SK-N-SH (cell line): ENCODE data around the gene RPL4. TPM values are rescaled to one million over a fixed set of nuclear protein-coding genes. Genes with fewer than 3 reads are reported as not detected.

Experiments used
- CTCF ChIA-PET: fragments of 300-600, 350-600 bp; formaldehyde crosslinking; extraction: SDS; loops from one replicate; lab custom pipeline; 2021; lab: Yijun Ruan, JAX
- POLR2A ChIA-PET: fragments of 350-600 bp; sonication (Branson Sonifier 250); formaldehyde crosslinking; extraction: SDS; loops from one replicate; lab custom pipeline; 2020; ENCODE audit warnings: antibody characterized with exemption, inconsistent platforms; lab: Yijun Ruan, JAX
- DNase-seq: peaks from one replicate; pipeline ENCODE4 v3.0.0; 2012
- H2AFZ ChIP-seq: fragments of 200-600 bp; sonication (generic); 2 replicates; pipeline ENCODE4 v1.8.1; 2016; ENCODE audit warnings: antibody characterized with exemption, mild to moderate bottlenecking, low read depth
- H3F3A ChIP-seq: fragments of 200-600 bp; sonication (generic); replicated peaks from 2 replicates; pipeline ENCODE3; 2016; ENCODE audit warnings: antibody characterized with exemption, mild to moderate bottlenecking; ENCODE audit not compliant: insufficient read depth
- H3K27ac ChIP-seq, 2 experiments: fragments of 200-500 bp in 1 of 2; fragments of 200-600 bp in 1 of 2; sonication (Bioruptor generic) in 1 of 2; sonication (generic), shearing (Covaris generic) in 1 of 2; 2 replicates each; pipeline versions ENCODE4 v1.5.1 to v1.6.1; 2014 to 2016; ENCODE audit warnings: low read depth in 2 of 2, inconsistent platforms in 1 of 2, low read length in 1 of 2, mild to moderate bottlenecking in 1 of 2, mixed read lengths in 1 of 2
- H3K27me3 ChIP-seq: fragments of 200-600 bp; sonication (generic), shearing (Covaris generic); 2 replicates; pipeline ENCODE4 v1.6.1; 2016; ENCODE audit warnings: mixed run types; ENCODE audit not compliant: insufficient read depth
- H3K36me3 ChIP-seq, 2 experiments: fragments of 200-500 bp in 1 of 2; fragments of 200-600 bp in 1 of 2; sonication (Bioruptor generic) in 1 of 2; sonication (generic) in 1 of 2; replicated peaks in 1 of 2; 2 replicates each; pipeline versions ENCODE3 to v1.5.1; 2014 to 2016; ENCODE audit warnings: low read length in 1 of 2, mild to moderate bottlenecking in 1 of 2; ENCODE audit not compliant: insufficient read depth in 2 of 2, control insufficient read depth in 1 of 2
- H3K4me1 ChIP-seq, 2 experiments: fragments of 200-500 bp in 1 of 2; fragments of 200-600 bp in 1 of 2; sonication (Bioruptor generic) in 1 of 2; sonication (generic), shearing (Covaris generic) in 1 of 2; 2 replicates each; pipeline versions ENCODE4 v1.5.1 to v1.6.1; 2014 to 2016; ENCODE audit warnings: low read depth in 1 of 2, low read length in 1 of 2, mixed run types in 1 of 2; ENCODE audit not compliant: insufficient read depth in 2 of 2, control insufficient read depth in 1 of 2
- H3K4me2 ChIP-seq: fragments of 200-600 bp; sonication (generic), shearing (Covaris generic); 2 replicates; pipeline ENCODE4 v1.6.1; 2017; ENCODE audit warnings: mixed run types
- H3K4me3 ChIP-seq, 2 experiments: fragments of 200-500 bp in 1 of 2; fragments of 200-600 bp in 1 of 2; sonication (Bioruptor generic) in 1 of 2; sonication (generic), shearing (Covaris generic) in 1 of 2; 2 replicates each; pipeline versions ENCODE4 v1.5.1 to v1.8.1; 2014 to 2016; ENCODE audit warnings: low read depth in 2 of 2, inconsistent platforms in 1 of 2, low read length in 1 of 2, mild to moderate bottlenecking in 1 of 2, mixed read lengths in 1 of 2, moderate library complexity in 1 of 2
- H3K79me2 ChIP-seq: fragments of 200-600 bp; sonication (generic); 2 replicates; pipeline ENCODE4 v1.8.1; 2017; ENCODE audit warnings: mild to moderate bottlenecking; ENCODE audit not compliant: insufficient read depth
- H3K9ac ChIP-seq: fragments of 200-600 bp; sonication (generic); 2 replicates; pipeline ENCODE4 v1.6.1; 2017; ENCODE audit warnings: mixed run types
- H3K9me2 ChIP-seq: fragments of 200-600 bp; sonication (generic); 2 replicates; pipeline ENCODE4 v1.6.1; 2017; ENCODE audit warnings: mixed run types
- H3K9me3 ChIP-seq: fragments of 200-600 bp; sonication (generic); 2 replicates; pipeline ENCODE4 v1.6.1; 2017; ENCODE audit warnings: mixed run types, mild to moderate bottlenecking, moderate library complexity
- H4K20me1 ChIP-seq: fragments of 200-600 bp; sonication (generic); 2 replicates; pipeline ENCODE4 v1.6.1; 2017; ENCODE audit warnings: mild to moderate bottlenecking, mixed run types; ENCODE audit not compliant: insufficient read depth
- CHD2 ChIP-seq: fragments of 150-350 bp; IDR thresholded peaks from 2 replicates; pipeline ENCODE4 v1.6.1; 2018; ENCODE audit warnings: low read length; ENCODE audit not compliant: partially characterized antibody
- EZH2phosphoT487 ChIP-seq: fragments of 200-600 bp; sonication (generic); IDR thresholded peaks from 2 replicates; pipeline ENCODE4 v1.6.1; 2017; ENCODE audit warnings: low read depth, mixed run types, mild to moderate bottlenecking, antibody characterized with exemption, moderate library complexity, borderline replicate concordance
- FOXJ3 ChIP-seq: sonication (generic); formaldehyde crosslinking; IDR thresholded peaks from 2 replicates; pipeline ENCODE4 v1.5.1; 2020; ENCODE audit warnings: mild to moderate bottlenecking, missing genetic modification reagents
- GATA2 ChIP-seq: sonication (generic); formaldehyde crosslinking; IDR thresholded peaks from 2 replicates; pipeline ENCODE4 v1.5.0; 2020; ENCODE audit warnings: mild to moderate bottlenecking, missing genetic modification reagents
- MEF2A ChIP-seq: IDR thresholded peaks from 2 replicates; pipeline ENCODE4 v1.4.0; 2012; ENCODE audit warnings: low read depth, borderline replicate concordance
- POLR2AphosphoS5 ChIP-seq: IDR thresholded peaks from 2 replicates; pipeline ENCODE4 v1.6.1; 2012; ENCODE audit warnings: low read depth, low read length
- RAD21 ChIP-seq: IDR thresholded peaks from 2 replicates; pipeline ENCODE4 v1.6.1; 2012; ENCODE audit warnings: mild to moderate bottlenecking, low read length
- RCOR1 ChIP-seq: fragments of 150-350 bp; IDR thresholded peaks from 2 replicates; pipeline ENCODE4 v1.6.1; 2017; ENCODE audit warnings: antibody characterized with exemption, low read length
- SIN3A ChIP-seq: IDR thresholded peaks from 2 replicates; pipeline ENCODE4 v1.6.1; 2012; ENCODE audit warnings: low read depth, mild to moderate bottlenecking, low read length, moderate library complexity, borderline replicate concordance
- TCF12 ChIP-seq: IDR thresholded peaks from 2 replicates; pipeline ENCODE4 v1.4.0; 2012
- YY1 ChIP-seq: IDR thresholded peaks from 2 replicates; pipeline ENCODE4 v1.4.0; 2012; ENCODE audit warnings: low read depth, mild to moderate bottlenecking
- WGBS: methylation state at CpG from one replicate; pipeline ENCODE4 v1.1.6; 2017; ENCODE audit warnings: low lambda C conversion rate; 5-methylcytosine and 5-hydroxymethylcytosine counted together
- polyA plus RNA-seq, 3 experiments: library from polyadenylated mRNA; depleted of rRNA; stranded (reverse); fragments of >200 nt; gene quantifications; 2 replicates each; pipeline ENCODE4 v1.2.3, GENCODE V29; 2012
- TF ChIP-seq, protein P1 (sequence below): IDR thresholded peaks from 2 replicates; pipeline ENCODE4 v1.4.0; 2012; ENCODE audit warnings: low read depth, borderline replicate concordance
- TF ChIP-seq, protein P2 (sequence below): IDR thresholded peaks from 2 replicates; pipeline ENCODE4 v1.4.0; 2012; ENCODE audit warnings: low read depth, borderline replicate concordance
- TF ChIP-seq, protein P3 (sequence below): fragments of 150-350 bp; IDR thresholded peaks from 2 replicates; pipeline ENCODE4 v1.6.1; 2016; ENCODE audit warnings: mild to moderate bottlenecking, low read depth, low read length
- TF ChIP-seq, protein P4 (sequence below): IDR thresholded peaks from 2 replicates; pipeline ENCODE4; 2012
- TF ChIP-seq, protein P5 (sequence below): fragments of 150-350 bp; IDR thresholded peaks from 2 replicates; pipeline ENCODE4 v1.6.1; 2017; ENCODE audit warnings: antibody characterized with exemption, low read length, low read depth, borderline replicate concordance

RPL4 gene
- polyA plus RNA-seq, 1 of the 3 experiments (the other 2 are of a cell fraction), result 3,177 TPM

DNA sequence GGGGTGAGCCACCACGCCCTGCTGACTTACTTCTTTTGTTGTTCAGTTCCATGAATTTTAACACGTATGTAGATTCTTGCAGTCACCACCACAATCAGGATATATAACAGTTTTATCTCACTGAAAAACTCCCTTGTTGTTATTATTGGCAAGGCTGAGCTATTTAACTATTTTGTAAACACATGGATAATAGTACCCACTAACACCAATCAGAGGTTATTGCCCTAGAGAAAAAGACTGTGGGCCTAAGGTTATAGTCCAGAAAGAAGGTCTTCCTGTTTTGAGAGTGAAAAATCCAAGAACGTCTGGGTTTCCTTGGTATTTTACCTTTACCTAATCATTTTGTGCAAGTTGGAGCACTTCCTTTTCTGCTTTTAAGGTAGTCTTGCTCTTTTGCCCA is 9.9 kb upstream of the RPL4 start:
- Histone ChIP-seq H4K20me1 (no peaks in the 10 kb centered on the region), H3K9ac (no peak overlapping the region), H2AFZ (no peak overlapping the region), H3K9me2 (no peaks in the 10 kb centered on the region), H3K9me3 (no peaks in the 10 kb centered on the region), H3K4me3 (no peak overlapping the region), H3K36me3 (peaks cover 2 to 38% of the 10 kb centered on the region in 2 experiments), H3F3A (no peaks in the 10 kb centered on the region), H3K27ac (no peak overlapping the region), H3K79me2 (0 out of 2 replicates have a peak, but pooled peaks cover 8% of the 10 kb centered on the region), H3K4me2 (no peak overlapping the region), H3K27me3 (no peaks in the 10 kb centered on the region), H3K4me1 (peaks cover 0 to 6% of the 10 kb centered on the region in 2 experiments; a peak in 1 of 4 replicates)
- 96% methylated on average over 3 of the region's 3 CpGs for WGBS
- TF ChIP-seq POLR2AphosphoS5 (no peak), RCOR1 (no peak), SIN3A (no peak), EZH2phosphoT487 (no peak), FOXJ3 (no peak), RAD21 (no peak), MEF2A (no peak), CHD2 (no peak), YY1 (no peak), TCF12 (no peak), GATA2 (CRISPR knock-in tag) (no peak)
- TF ChIP-seq, protein P1, sequence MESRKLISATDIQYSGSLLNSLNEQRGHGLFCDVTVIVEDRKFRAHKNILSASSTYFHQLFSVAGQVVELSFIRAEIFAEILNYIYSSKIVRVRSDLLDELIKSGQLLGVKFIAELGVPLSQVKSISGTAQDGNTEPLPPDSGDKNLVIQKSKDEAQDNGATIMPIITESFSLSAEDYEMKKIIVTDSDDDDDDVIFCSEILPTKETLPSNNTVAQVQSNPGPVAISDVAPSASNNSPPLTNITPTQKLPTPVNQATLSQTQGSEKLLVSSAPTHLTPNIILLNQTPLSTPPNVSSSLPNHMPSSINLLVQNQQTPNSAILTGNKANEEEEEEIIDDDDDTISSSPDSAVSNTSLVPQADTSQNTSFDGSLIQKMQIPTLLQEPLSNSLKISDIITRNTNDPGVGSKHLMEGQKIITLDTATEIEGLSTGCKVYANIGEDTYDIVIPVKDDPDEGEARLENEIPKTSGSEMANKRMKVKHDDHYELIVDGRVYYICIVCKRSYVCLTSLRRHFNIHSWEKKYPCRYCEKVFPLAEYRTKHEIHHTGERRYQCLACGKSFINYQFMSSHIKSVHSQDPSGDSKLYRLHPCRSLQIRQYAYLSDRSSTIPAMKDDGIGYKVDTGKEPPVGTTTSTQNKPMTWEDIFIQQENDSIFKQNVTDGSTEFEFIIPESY, result no peak
- TF ChIP-seq, protein P2, sequence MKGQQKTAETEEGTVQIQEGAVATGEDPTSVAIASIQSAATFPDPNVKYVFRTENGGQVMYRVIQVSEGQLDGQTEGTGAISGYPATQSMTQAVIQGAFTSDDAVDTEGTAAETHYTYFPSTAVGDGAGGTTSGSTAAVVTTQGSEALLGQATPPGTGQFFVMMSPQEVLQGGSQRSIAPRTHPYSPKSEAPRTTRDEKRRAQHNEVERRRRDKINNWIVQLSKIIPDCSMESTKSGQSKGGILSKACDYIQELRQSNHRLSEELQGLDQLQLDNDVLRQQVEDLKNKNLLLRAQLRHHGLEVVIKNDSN, result no peak
- TF ChIP-seq, protein P3, sequence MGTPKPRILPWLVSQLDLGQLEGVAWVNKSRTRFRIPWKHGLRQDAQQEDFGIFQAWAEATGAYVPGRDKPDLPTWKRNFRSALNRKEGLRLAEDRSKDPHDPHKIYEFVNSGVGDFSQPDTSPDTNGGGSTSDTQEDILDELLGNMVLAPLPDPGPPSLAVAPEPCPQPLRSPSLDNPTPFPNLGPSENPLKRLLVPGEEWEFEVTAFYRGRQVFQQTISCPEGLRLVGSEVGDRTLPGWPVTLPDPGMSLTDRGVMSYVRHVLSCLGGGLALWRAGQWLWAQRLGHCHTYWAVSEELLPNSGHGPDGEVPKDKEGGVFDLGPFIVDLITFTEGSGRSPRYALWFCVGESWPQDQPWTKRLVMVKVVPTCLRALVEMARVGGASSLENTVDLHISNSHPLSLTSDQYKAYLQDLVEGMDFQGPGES, result no peak
- TF ChIP-seq, protein P4, sequence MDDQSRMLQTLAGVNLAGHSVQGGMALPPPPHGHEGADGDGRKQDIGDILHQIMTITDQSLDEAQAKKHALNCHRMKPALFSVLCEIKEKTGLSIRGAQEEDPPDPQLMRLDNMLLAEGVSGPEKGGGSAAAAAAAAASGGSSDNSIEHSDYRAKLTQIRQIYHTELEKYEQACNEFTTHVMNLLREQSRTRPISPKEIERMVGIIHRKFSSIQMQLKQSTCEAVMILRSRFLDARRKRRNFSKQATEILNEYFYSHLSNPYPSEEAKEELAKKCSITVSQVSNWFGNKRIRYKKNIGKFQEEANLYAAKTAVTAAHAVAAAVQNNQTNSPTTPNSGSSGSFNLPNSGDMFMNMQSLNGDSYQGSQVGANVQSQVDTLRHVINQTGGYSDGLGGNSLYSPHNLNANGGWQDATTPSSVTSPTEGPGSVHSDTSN, result no peak
- TF ChIP-seq, protein P5, sequence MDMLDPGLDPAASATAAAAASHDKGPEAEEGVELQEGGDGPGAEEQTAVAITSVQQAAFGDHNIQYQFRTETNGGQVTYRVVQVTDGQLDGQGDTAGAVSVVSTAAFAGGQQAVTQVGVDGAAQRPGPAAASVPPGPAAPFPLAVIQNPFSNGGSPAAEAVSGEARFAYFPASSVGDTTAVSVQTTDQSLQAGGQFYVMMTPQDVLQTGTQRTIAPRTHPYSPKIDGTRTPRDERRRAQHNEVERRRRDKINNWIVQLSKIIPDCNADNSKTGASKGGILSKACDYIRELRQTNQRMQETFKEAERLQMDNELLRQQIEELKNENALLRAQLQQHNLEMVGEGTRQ, result no peak
- CTCF ChIA-PET, result interaction anchor here (1.7 kb wide), 1 partner anchor 9 kb away, joined by 5 read pairs; the partner anchor contains the start of gene ZWILCH
- DNase-seq, result no peak
- POLR2A ChIA-PET, result no interaction called here
